Hepatic stellate cell (primary cell): ENCODE results near the gene NMT1.

Experiments
- DNase-seq: peaks from one replicate; pipeline ENCODE4 v3.0.0; 2011; ENCODE audit warnings: low spot score

The NMT1 gene

DNA sequence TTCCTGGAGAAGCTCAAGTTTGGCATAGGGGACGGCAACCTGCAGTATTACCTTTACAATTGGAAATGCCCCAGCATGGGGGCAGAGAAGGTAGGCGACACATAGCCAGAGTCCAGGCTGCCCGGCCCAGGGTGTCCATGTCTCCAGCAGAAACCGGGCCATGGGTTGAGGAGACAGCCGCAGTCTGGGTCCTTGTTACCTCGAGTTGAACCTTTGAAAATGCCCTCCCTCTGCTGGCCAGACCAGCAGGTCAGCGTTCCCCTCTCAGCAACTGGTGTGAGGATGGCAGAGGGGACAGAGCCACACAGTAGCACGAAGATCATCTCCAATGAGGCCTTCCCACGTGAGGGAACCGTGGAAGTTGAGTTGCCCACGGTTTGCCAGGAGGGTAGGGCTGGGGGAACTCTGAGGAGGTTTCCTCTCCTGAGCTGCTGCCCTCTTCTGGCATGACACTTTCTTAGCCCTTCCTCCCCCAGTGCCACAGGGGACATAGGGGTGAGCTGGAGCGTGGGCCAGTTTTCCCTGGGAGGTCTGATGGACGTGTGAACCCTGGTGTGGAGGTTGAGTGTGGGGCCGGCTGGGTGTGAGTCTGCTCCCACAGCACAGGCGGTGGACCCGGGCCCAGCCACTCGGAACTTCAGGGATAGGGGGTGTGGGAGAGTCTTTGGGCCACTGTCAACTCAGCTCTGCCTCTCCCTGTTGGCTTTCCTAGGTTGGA, 43.9 kb downstream of the NMT1 start:
- DNase-seq: no peak

DNA sequence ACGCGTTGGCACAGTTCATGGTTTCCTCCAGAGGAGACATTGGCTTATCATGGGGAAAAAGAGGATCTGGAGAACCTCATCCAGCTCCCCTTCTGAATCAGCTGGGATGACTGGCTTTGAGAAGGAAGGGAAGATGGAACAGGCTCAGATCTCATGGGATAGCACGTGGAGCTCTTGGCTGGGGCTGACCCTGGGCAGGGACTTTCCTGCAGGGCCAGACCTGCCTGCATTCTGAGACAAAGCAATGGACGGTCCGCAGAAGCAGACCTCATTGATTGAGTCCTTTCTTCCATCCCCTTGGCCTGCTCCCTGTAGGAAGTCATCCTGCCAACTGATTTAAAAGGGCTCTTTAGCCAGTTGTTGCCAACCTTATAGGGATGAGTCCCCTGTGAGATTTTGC, 45.0 kb downstream of the NMT1 start:
- no peak for DNase-seq

DNA sequence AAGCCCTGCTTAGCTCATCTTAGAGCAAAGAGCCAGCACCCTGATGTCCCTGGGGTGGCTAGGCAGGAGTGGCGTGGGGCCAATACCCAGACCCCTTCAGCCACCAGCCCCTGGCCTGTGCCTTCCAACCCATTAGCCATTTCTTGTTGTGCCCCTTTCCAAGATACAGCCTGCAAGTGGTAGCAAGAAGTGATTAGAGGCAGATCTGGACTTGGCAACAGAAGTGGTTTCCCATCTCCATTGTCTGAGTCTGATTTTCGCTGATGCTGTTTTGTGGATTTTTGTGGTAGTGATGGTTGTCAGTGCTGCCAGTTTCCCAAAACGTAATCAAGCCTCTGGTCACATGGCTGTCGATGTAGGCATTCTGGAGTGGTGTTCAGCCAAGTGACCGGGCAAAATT, 45.5 kb downstream of the NMT1 start:
- DNase-seq: no peak

DNA sequence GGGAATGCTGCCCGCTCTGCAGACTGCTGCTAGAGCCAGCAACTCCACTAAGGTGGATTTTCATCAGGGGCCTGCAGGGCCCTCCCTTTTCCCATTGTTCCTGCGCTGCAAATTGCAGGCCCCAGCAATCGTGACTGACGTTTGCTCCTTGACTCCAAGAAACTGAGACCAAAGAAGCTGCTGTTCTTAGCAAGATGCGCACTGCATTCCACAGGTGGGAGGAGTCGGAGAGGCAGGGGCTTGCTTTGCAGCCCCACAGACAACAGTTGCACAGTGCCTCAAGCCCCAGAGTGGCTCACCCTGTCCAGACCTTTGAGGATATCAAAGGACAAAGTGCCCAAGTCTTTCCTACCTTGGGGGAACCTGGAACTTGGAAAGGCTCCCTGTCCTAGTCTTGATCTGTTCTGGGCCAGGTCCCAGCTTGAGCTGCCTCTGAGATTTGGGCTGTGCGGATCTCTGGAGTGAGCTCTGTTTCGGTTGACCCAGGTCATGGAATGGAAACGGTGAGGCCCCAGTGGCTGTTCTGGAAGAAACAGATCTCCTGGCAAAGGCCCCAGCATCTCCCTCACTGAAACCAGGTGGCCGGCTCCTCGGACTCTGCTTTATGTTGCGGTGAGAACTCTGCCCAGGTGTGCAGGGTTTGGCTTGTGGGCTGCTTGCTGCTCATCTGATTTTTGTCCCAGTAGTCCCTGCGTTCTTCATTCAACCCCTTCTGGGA, 46.3 kb downstream of the NMT1 start:
- no peak for DNase-seq

DNA sequence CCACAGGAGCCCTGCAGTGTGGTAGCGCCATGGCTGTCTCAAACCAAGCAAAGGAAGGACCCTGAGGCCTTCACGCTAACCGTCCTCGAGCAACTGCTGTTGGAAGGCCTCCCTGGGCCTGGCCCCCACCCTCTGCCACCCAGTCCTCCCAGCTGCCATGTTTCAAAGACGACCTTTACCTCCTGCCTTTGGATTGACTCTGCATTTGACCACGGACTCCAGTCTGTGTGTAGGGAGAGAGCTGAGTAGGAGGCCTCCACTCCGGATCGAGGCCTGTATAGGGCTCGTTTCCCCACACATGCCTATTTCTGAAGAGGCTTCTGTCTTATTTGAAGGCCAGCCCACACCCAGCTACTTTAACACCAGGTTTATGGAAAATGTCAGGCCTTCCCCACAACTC, 46.9 kb downstream of the NMT1 start:
- DNase-seq: no peak

DNA sequence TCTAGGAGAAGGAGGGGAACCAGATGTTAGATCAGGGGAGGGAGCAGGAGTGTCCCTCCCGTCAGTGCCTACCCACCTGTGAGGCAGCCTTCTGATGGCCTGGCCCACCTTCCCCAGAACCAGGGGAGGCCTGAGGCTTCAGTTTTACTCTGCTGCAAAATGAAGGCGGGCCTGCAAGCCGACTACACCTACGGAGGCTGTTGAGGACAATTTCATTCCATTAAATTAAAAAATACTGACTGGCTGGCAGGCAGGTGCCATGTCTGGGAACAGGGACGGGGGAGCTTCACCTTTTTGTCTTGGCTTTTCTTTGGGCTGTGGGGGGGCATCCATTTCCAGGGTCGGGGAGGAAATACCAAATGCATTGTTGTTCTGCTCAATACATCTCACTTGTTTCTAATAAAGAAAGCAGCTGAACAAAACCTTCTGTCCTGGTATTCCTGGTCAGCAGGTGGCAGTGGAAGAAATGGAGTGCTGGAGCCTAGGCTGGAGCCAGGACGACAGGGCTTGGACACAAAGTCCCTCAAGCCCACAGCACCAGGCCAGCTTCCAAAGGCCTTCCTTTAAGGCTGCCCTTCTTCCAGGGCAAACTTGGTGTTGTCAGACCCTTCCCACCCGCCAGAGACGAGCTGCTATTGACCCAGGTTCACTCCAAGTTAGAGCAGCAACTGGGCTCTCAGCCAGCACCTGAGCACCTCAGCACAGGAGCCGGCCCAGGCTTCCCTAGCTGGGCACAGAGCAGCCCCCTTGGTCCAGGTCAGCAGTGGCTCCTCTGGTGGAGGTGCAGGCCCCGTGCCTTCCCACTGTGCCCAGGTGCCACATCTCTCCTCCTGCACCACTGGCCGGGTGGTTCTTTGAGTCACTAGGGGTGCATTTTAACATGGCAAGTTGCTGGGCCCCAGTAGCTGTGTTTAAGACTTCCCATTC, 47.7 kb downstream of the NMT1 start:
- DNase-seq: no peak

DNA sequence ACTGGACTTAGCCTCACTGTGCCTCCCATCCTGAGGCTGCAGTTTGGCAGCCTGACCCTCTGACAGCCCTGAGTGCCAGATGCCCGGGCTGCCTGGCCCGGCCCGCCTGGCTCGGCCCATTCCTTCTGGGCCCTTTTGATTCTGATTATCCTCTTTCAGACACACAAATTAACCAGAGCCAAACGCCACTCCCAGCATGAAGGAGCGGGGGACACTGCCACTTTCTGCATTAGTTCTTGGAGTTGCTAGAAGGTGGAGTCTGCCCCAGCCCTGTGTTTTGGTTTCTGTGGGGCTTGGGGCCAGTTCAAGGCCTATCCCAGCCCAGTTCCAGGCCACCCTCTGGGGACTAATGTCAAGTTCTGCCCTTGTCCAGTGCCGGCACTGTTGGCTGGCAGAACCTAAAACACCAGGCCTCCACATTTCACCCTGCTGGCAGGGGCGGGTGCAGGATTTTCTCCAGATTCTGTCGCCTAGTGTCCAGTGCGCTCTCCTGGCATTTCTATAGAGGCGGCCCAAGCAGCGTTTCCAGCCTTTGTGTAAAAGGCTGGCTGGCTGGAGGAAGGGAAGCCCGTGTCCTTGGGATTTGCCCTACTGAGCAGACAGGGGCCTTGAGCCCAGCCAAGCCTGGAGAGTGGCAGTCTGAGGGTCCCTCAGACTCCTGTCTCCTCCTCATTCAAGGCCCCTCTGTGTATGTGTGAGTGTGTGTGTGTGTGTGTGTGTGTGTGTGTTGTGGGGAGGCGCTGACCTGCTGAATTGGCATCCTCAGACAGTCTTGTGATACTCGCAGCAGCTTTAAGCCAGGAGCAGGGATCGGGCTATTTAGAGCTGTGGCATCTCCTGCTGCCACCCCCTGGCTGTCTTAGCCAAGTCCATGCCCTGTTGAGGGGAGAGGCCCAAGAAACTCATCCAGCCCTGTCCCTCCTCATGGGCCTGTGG, 49.8 kb downstream of the NMT1 start:
- no peak for DNase-seq

DNA sequence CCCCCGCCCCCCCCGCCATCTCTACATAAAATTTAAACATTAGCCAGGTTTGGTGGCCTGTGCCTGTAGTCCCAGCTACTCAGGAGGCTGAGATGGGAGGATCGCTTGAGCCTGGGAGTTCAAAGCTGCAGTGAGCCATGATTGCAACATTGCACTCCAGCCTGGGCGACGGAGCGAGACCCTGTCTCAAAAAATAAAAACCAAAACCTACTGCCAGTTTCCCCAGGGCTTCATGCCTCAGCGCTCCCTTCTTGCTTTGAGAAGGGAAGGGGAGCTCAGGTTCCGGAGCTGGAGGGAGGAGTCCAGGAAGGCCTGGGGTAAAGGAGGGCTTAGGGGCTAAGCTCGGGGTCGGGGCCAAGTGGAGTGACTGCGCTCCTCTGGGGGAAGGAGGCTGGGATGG, 50.7 kb downstream of the NMT1 start:
- no peak for DNase-seq

DNA sequence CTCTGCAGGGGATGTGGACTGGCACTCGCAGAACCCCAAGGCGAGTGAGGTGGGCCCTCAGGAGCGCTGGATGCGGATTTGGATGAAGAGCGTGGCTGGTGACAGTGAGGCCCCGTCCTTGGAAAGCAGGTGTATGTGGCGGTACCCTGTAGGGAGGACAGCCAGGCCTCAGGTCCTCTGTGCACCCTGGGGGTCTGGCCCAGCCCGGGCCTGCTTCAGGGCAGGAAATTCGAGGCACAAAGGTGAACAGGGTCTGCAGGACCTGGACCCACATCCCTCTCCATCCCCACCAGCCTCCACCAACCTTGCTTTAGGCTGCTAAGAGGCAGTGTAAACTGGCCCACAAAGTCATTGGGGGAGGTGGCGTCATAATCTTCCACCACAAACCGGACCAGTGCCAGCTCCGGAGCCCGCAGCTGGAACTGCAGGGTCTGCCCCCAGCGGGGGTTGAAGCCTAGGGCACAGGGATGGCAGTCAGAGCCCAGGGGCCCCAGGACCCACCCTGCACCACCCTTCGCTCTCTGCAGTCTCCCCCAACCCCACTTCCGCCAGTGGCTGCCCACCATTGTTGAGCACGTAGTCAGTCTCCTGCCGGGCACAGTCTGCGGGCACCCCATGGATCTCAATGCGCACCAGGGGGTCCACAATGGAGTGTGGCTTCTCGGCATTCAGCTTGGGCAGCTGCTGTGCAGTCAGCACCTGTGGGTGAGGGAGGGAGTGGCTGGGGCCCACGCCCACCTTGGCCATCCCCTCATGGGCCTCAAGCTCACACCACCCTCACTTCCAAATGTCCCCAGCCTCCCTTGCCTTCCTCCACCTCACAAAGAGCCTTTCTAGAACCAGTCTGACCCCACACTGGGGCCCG, 51.7 kb downstream of the NMT1 start:
- DNase-seq: no peak

DNA sequence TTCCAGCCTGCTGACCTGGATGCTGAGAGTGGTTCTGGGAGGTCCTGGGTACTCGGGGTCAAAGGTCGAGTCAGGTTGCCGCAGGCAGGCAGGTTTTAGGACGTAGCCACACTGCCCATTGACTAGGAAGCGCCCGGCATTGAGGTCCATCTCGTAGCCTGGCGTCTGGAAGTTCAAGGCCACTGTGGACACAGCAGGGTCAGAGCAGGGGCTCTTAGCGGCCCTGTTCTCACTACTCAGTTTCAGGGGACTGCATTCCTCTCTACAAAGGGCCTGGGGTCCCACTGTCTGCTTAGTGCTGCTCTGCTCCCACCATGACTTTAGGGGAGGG, 52.3 kb downstream of the NMT1 start:
- DNase-seq: no peak

DNA sequence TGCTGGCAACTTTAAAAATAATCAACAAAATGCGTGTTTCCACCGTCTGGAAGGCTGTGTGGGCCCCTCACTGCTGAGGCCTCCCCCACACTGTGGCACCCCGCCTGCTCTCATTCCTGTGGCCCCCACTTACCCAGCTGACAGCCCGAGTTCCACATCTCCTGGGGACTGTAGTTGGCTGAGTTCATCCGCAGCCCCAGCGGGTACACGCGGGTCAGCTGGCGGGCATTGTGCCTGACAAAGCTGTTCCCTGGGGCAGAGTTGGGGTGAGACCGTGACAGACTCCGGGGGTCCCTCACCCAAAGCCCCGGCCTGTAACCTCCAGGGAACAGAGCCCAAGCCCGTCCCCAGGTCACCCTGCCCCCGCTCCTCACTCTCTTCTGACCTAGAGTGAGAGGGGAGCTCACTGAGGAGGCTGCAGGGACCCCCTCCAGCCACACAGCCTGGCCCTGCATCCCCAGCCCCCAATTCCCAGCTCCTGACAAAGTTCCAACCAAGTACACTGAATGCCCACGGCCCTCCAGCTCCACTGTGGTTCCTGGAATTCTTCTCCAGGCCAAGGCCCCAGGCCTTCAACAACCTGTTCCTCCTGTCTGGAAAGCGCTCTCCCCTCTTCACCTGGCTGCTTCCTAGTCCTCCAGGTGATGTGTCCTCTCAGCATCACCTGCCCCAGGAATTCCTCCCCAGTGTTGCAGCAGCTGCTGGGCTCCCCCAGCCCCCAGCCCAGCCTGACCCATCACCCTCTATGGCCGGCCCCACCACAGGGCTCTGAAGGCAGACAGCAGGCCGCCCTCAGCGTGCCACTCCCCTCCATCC, 53.2 kb downstream of the NMT1 start:
- no peak for DNase-seq

DNA sequence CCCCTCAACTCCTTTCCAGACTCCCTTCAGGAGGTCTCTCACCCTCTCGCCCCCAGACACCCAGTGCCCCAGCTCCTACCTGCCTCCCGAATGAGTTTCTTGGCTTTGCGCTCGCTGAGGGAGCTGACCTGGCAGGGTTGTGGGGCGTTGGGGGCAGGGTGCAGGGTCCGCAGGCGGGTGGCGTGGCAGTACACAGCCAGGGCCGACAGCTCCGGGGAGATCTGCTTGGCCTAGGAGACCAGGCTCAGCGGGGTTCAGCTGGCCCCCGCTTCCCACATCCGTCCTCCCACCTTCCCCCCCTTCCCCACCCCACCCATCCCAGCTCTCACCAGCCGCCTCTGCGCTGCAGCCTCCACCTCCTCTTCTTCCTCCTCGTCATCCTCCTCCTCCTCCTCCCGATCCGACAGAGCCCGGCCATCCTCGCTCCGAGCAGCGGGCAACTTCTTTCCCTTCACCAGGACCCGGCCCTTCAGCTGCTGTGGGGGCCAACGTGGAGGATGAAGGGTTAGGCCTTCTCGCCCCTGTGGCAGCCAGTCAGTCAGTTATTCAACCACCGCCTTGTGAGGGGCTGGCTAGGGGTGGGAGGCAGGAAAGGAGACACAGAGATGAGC, 54.0 kb downstream of the NMT1 start:
- DNase-seq: no peak

DNA sequence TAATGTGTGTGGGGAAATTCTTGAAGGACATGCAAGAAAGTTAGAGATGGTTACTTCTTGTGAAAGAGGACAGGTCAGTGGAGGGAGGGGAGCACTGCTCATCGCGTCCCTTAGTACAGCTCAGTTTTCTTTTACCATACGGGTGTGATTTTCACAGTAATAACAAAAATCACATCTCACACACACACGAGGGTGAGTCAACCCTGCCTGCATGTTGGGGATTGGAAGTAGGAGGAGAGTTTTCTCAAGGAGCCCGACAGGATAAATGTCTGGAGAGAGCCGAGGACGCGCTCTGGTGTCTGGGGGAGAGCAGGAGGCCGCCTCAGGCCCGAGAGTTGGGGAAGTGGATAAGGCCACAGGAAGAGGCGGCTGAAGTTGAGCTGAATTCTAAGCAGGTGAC, 54.8 kb downstream of the NMT1 start:
- DNase-seq: no peak

DNA sequence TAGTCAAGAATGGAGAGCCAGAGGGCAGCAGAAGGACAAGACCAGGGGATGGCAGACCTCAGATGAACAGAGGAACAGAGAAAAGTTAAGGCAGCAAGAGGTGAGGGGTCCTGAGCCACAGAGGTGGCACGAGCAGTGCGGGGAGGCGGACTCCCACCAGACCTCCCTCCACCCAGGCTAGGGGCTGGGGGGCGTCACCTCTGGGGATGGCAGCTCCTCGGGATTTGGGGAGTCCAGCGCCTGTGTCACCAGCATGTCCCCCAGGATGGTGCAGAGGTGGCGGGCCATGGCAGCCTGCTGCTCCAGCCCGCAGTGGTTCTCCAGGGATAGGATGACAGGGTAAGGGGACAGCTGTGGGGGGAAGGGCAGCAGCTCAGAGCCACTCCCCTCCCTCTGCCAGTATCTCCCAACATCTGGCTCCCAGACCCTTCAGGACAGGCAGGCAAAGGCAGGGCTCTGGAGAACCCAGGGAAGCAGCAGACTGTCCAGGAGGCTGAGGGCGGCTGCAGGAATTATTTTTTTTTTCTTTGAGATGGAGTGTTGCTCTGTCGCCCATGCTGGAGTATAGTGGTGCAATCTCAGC, 55.4 kb downstream of the NMT1 start:
- no peak for DNase-seq

DNA sequence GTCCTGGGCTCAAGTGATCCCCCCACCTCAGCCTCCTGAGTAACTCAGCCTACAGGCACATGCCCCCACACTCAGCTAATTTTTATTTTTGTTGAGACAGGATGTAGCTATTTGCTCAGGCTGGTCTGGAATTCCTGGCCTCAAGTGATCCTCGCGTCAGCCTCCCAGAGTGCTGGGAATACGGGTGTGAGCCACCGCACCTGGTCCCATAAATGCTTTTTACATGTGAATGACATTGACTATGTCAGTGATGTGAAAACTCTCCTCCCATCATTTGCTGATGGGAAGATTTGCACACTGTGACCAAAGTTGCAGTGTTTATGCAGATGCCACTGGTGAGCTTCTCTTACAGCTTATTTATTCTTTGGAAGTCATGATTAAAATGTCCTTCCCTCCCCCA, 56.2 kb downstream of the NMT1 start:
- no peak for DNase-seq

DNA sequence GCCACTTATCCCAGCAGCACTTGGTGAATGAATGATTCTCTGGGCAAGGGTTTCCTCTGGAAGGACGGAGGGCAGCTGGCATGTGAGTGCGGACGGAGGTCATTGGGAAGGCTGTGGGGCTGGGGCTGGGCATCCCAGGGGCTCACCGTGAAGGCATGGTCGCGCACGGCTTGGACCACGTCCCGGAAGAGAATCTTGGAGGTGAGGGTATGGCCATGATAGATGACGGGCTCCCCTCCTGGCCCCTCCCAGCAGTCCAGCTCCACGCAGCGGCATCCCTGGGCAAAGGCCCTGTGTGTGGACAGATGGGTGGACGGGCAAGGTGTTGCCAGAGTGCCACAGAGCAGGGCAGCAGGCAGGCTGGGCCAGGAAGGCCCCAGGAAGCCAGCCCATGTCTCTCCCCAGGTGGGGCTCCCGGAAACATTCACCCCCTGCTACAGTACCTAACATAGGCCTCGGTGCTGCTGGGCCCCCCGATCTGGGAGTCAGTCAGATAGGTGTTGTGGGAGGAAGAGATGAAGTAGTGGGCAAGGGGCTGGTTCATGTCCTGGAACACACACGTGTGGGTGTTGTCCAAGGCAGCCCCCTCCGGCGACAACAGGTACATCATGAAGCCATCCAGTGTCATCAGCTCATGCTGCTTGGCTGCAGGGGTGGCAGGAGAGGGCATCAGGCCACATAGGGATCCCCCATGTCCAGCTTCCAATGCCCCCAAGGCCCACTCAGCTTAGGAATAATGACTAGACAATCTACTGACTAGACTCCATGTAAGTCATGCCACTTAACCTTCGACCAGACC, 56.9 kb downstream of the NMT1 start:
- DNase-seq: no peak

DNA sequence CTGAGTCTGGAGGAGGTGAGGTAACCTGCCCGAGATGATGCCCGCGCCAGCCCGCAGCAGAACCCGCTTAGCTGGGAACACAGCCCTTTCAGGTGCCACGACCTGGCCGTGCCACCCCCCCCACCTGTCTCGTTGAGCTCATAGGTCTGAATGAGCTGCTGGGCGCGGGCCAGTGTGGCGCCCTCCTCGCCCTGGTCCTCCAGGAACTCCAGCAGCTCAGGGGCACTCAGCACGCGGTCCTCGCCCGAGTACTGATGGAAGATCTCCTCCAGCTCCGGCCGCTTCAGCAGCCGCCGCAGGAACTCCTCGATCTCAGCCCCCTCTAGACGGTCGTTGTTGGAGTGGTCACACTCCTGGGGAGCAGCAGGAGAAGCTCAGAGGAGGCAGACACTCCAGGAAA, 57.6 kb downstream of the NMT1 start:
- no peak for DNase-seq

DNA sequence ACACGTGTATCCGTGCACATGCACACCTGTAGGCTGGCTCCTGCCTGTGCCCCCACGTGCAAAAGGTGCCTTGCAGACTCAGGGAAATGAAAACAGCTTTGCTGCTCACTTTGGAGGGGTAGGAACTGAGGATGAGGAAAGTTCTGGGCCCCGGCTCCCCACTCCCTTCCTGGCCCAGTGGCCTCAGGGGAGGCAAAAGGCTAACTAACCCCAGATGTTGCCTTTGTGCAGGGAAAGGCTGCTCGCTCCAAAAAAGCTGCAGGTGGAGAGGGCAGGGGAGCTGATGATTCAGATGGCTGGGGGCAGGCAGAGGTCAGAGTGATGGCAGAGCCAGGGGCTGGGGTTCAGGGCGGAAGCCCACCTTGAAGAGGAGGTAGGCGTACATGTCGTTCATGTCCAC, 58.8 kb downstream of the NMT1 start:
- no peak for DNase-seq
